ENCODE measurements around the gene ABCA2. TPM values are rescaled to one million over a fixed set of nuclear protein-coding genes. Genes with fewer than 3 reads are reported as not detected.

Gene ABCA2
- total and polyA plus RNA-seq, 5 donors, result 32.2 to 42.4 (median 40.4) TPM

GRCh38 chr9:137042751-137043727 is 15.0 kb upstream of the ABCA2 start:
- Histone ChIP-seq H3K4me3 (ENCODE audit: low read length) (no peak overlapping the region), H3K27me3 (ENCODE audit: control insufficient read depth, insufficient read depth) (no peaks in the 10 kb centered on the region), H3K27ac (ENCODE audit: low read length) (peak overlapping the region; percentile 33), H3K9me3 (ENCODE audit: control insufficient read depth, low read length) (no peaks in the 10 kb centered on the region), H3K4me1 (ENCODE audit: control insufficient read depth, insufficient read depth, low read length) (peaks cover 2% of the 10 kb centered on the region)
- WGBS, result 59% methylated on average over 36 of the region's 36 CpGs
- ATAC-seq (peak; percentile 64 to 75), DNase-seq (peak; percentile 86 to 91 (median 88))
- intact Hi-C loops (cut with DNase I), result no loop called here

- WGBS, result 58% methylated on average over 16 of the region's 16 CpGs
- no peak overlapping the region for H3K4me3 ChIP-seq (ENCODE audit: low read length)
- no peaks in the 10 kb centered on the region for H3K27me3 ChIP-seq (ENCODE audit: control insufficient read depth, insufficient read depth)
- intact Hi-C loops (cut with DNase I), result no loop called here
- H3K4me1 ChIP-seq (ENCODE audit: control insufficient read depth, insufficient read depth, low read length), result no peaks in the 10 kb centered on the region
- no peak for ATAC-seq
- no peaks in the 10 kb centered on the region for H3K9me3 ChIP-seq (ENCODE audit: control insufficient read depth, low read length)
- no peak for DNase-seq
- H3K27ac ChIP-seq (ENCODE audit: low read length), result no peak overlapping the region
These were observed 13.1 kb upstream of the ABCA2 start for GRCh38 chr9:137041124-137041523.

GRCh38 chr9:137040568-137040967 is 12.5 kb upstream of the ABCA2 start:
- Histone ChIP-seq H3K4me1 (ENCODE audit: control insufficient read depth, insufficient read depth, low read length) (no peaks in the 10 kb centered on the region), H3K27me3 (ENCODE audit: control insufficient read depth, insufficient read depth) (no peaks in the 10 kb centered on the region), H3K27ac (ENCODE audit: low read length) (no peak overlapping the region), H3K4me3 (ENCODE audit: low read length) (no peak overlapping the region), H3K9me3 (ENCODE audit: control insufficient read depth, low read length) (no peaks in the 10 kb centered on the region)
- ATAC-seq (no peak), DNase-seq (no peak)
- 89% methylated on average over 23 of the region's 23 CpGs for WGBS
- intact Hi-C loops (cut with DNase I), result no loop called here

- intact Hi-C loops (cut with DNase I), result loop anchor here in 3 of 4 donors (5.0 to 10.0 kb wide), 3 partner anchors 92 to 252 kb away; partner anchors contain the start of genes C8G (in 2 of the 3) and FBXW5 (in 1 of the 3)
- H3K27ac ChIP-seq (ENCODE audit: low read length), result no peak overlapping the region
- no peak overlapping the region for H3K4me3 ChIP-seq (ENCODE audit: low read length)
- H3K27me3 ChIP-seq (ENCODE audit: control insufficient read depth, insufficient read depth), result no peaks in the 10 kb centered on the region
- no peak for ATAC-seq
- no peaks in the 10 kb centered on the region for H3K9me3 ChIP-seq (ENCODE audit: control insufficient read depth, low read length)
- peak in 1 of 3 donors; percentile 54 for DNase-seq
- WGBS, result 93% methylated on average over 32 of the region's 32 CpGs
- no peaks in the 10 kb centered on the region for H3K4me1 ChIP-seq (ENCODE audit: control insufficient read depth, insufficient read depth, low read length)
These were observed 11.8 kb upstream of the ABCA2 start for GRCh38 chr9:137039611-137040366.

GRCh38 chr9:137038916-137039315 is 10.9 kb upstream of the ABCA2 start:
- H3K4me1 ChIP-seq (ENCODE audit: control insufficient read depth, insufficient read depth, low read length), result no peaks in the 10 kb centered on the region
- H3K9me3 ChIP-seq (ENCODE audit: control insufficient read depth, low read length), result no peaks in the 10 kb centered on the region
- H3K27ac ChIP-seq (ENCODE audit: low read length), result no peak overlapping the region
- ATAC-seq (no peak), DNase-seq (no peak)
- WGBS, result 87% methylated on average over 9 of the region's 9 CpGs
- intact Hi-C loops (cut with DNase I), result loop anchor here in 3 of 4 donors (5.0 to 10.0 kb wide), 3 partner anchors 92 to 252 kb away; partner anchors contain the start of genes C8G (in 2 of the 3) and FBXW5 (in 1 of the 3)
- H3K4me3 ChIP-seq (ENCODE audit: low read length), result no peak overlapping the region
- no peaks in the 10 kb centered on the region for H3K27me3 ChIP-seq (ENCODE audit: control insufficient read depth, insufficient read depth)

- Histone ChIP-seq H3K27me3 (ENCODE audit: control insufficient read depth, insufficient read depth) (no peaks in the 10 kb centered on the region), H3K27ac (ENCODE audit: low read length) (no peak overlapping the region), H3K4me1 (ENCODE audit: control insufficient read depth, insufficient read depth, low read length) (no peaks in the 10 kb centered on the region), H3K4me3 (ENCODE audit: low read length) (no peak overlapping the region), H3K9me3 (ENCODE audit: control insufficient read depth, low read length) (no peaks in the 10 kb centered on the region)
- 86% methylated on average over 10 of the region's 10 CpGs for WGBS
- ATAC-seq (no peak), DNase-seq (no peak)
- intact Hi-C loops (cut with DNase I), result loop anchor here in 3 of 4 donors (5.0 to 10.0 kb wide), 3 partner anchors 90 to 250 kb away; partner anchors contain the start of genes C8G (in 2 of the 3) and FBXW5 (in 1 of the 3)
These were observed 9.4 kb upstream of the ABCA2 start for GRCh38 chr9:137037483-137037882.

GRCh38 chr9:137037035-137037434 is 9.0 kb upstream of the ABCA2 start:
- Histone ChIP-seq H3K9me3 (ENCODE audit: control insufficient read depth, low read length) (no peaks in the 10 kb centered on the region), H3K27ac (ENCODE audit: low read length) (no peak overlapping the region), H3K4me1 (ENCODE audit: control insufficient read depth, insufficient read depth, low read length) (no peaks in the 10 kb centered on the region), H3K4me3 (ENCODE audit: low read length) (no peak overlapping the region), H3K27me3 (ENCODE audit: control insufficient read depth, insufficient read depth) (no peaks in the 10 kb centered on the region)
- ATAC-seq, result no peak
- intact Hi-C loops (cut with DNase I), result loop anchor here in 3 of 4 donors (5.0 to 10.0 kb wide), 3 partner anchors 90 to 250 kb away; partner anchors contain the start of genes C8G (in 2 of the 3) and FBXW5 (in 1 of the 3)
- DNase-seq, result peak in 1 of 3 donors; percentile 52
- WGBS, result 74% methylated on average over 13 of the region's 13 CpGs

GRCh38 chr9:137035937-137036336 is 7.9 kb upstream of the ABCA2 start:
- WGBS, result 77% methylated on average over 8 of the region's 8 CpGs
- Histone ChIP-seq H3K4me1 (ENCODE audit: control insufficient read depth, insufficient read depth, low read length) (no peaks in the 10 kb centered on the region), H3K27ac (ENCODE audit: low read length) (no peak overlapping the region), H3K27me3 (ENCODE audit: control insufficient read depth, insufficient read depth) (no peaks in the 10 kb centered on the region), H3K9me3 (ENCODE audit: control insufficient read depth, low read length) (no peaks in the 10 kb centered on the region), H3K4me3 (ENCODE audit: low read length) (no peak overlapping the region)
- intact Hi-C loops (cut with DNase I), result loop anchor here (2.0 to 10.0 kb wide), 4 partner anchors 89 to 249 kb away; partner anchors contain the start of genes C8G (in 2 of the 4) and FBXW5 (in 1 of the 4)
- ATAC-seq (peak in 1 of 2 donors; percentile 1), DNase-seq (no peak)

GRCh38 chr9:137035507-137035834 is 7.4 kb upstream of the ABCA2 start:
- H3K27me3 ChIP-seq (ENCODE audit: control insufficient read depth, insufficient read depth), result no peaks in the 10 kb centered on the region
- 23% methylated on average over 9 of the region's 9 CpGs for WGBS
- ATAC-seq (peak in 1 of 2 donors; percentile 2), DNase-seq (no peak)
- intact Hi-C loops (cut with DNase I), result loop anchor here (2.0 to 10.0 kb wide), 4 partner anchors 88 to 249 kb away; partner anchors contain the start of genes C8G (in 2 of the 4) and FBXW5 (in 1 of the 4)
- no peak overlapping the region for H3K4me3 ChIP-seq (ENCODE audit: low read length)
- H3K9me3 ChIP-seq (ENCODE audit: control insufficient read depth, low read length), result no peaks in the 10 kb centered on the region
- H3K27ac ChIP-seq (ENCODE audit: low read length), result no peak overlapping the region
- H3K4me1 ChIP-seq (ENCODE audit: control insufficient read depth, insufficient read depth, low read length), result no peaks in the 10 kb centered on the region

GRCh38 chr9:137034709-137035506 is 6.9 kb upstream of the ABCA2 start:
- peak; percentile 63 to 76 for ATAC-seq
- DNase-seq, result peak; percentile 77 to 93 (median 90)
- 21% methylated on average over 24 of the region's 24 CpGs for WGBS
- Histone ChIP-seq H3K4me1 (ENCODE audit: control insufficient read depth, insufficient read depth, low read length) (no peaks in the 10 kb centered on the region), H3K9me3 (ENCODE audit: control insufficient read depth, low read length) (no peaks in the 10 kb centered on the region), H3K4me3 (ENCODE audit: low read length) (no peak overlapping the region), H3K27ac (ENCODE audit: low read length) (no peak overlapping the region), H3K27me3 (ENCODE audit: control insufficient read depth, insufficient read depth) (no peaks in the 10 kb centered on the region)
- intact Hi-C loops (cut with DNase I), result loop anchor here (2.0 to 10.0 kb wide), 4 partner anchors 88 to 248 kb away; partner anchors contain the start of genes C8G (in 2 of the 4) and FBXW5 (in 1 of the 4)

All from right cardiac atrium (tissue), 5 donors.